Activated CD8-positive, alpha-beta memory T cell treated with anti-CD3 and anti-CD28 coated beads, Interleukin-2, amount 50 U/mL, for 1 hour (primary cell): ENCODE results near the gene GK2.

Experiments used
- DNase-seq: peaks from one replicate; pipeline ENCODE4 v3.0.0-alpha.2; 2020; ENCODE audit errors: extremely low read depth

The GK2 gene

DNA sequence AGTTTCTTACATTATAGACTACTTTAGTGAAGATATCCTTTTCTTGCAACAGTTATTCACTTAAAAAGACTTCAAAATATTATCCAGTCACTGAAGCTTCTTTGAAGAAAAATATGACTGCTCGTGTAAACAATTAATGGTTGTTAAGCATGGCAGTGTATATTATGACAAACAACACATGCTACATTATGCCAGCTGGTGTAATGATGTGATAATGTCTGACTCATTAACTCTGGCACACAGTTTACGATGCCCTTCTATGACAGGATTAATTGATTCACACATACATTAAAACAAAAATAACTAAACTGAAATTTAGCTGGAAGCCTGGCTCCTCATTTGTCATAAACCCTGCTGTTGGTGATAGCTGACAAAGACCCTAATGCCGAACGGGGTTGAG, 22.4 kb downstream of the GK2 start:
- DNase-seq, result no peak

DNA sequence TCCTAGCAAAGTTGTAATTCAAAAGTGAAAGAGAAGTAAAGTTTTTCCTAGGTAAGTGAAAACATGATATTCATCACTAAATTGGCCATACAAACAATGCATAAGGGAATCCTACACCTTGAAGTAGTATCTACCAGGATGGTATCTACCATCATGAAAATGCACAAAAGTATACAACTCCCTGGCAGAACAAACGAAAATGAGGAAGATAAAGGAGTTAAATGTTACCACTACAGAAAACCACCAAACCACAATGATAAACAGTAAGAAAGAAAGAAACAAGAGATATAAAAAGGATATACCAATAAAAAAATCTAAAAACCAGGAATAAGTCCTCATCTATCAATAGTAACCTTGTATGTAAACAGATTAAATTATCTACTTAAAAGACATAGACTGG, 26.9 kb downstream of the GK2 start:
- DNase-seq, result no peak

DNA sequence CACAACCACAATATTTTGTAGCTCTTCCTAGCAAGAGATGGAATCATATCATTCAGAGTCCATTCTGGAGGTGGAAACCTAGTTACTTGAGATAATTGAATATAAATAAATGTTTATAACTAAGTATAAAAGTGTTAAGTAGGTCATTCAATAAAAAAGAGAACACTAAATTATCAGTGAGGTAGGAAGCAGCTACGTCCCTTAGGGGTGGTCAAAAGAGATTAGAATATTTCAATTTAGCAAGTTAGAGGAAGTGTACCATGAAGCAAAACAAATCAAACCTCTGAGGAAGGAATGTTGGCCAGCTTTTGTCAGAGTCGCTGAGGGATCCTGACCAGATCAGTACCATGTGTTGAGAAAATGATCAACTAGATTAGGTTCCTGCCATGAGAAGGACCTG, 38.0 kb downstream of the GK2 start:
- no peak for DNase-seq

DNA sequence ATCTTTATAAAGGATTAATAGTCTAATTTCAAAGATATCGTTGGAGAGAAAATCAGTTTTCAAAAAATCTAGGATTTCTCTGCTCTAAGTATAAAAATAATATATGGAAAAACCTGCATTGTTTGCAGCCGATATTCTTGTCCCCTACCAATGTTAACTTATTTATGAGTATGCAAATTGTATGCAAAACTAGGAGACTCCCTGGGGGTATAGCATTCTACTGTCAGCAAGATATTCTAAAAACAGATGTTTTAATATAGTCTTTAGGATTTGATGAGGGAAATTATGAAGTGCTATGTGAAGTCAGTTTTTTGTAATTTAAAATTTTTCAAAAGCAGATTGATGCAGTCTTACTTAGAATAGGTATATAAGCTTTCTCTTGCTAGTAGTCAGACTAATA, 40.9 kb downstream of the GK2 start:
- DNase-seq, result no peak

DNA sequence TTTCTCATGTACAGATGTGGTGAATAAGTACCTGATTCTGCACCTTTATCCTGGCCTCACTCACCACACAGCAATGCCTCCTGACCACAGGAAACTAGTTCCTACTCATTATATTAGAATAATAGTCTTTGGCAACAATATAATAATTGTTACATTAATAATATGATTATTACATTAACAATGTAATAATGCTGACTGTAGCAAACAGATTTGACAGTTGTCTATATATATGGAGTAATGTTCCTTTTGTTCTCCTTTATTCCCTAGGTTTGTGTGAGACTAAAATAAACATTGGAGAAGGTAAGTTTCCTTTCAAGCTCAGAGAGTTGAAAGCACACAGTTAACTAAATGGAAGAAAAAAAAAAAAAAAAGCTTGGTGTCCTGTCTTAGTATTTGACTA, 41.6 kb downstream of the GK2 start:
- no peak for DNase-seq

DNA sequence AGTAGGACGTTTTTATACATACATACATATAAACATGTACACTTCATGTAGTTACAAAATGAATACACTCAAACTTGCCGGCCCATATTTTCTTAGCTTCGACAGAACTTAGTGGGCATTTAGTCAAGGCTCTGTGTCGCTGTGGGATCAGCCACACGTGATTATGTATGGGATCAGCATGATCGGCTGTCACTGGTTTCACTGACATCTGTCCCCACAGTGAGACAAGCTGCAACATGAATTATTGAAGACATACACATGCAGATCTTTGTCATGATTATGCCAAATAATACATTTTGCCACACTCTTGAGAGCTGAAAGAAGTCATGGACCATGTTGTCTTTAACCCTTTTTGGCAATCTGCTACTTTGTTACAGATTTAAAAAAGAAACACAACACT, 44.0 kb downstream of the GK2 start:
- no peak for DNase-seq

DNA sequence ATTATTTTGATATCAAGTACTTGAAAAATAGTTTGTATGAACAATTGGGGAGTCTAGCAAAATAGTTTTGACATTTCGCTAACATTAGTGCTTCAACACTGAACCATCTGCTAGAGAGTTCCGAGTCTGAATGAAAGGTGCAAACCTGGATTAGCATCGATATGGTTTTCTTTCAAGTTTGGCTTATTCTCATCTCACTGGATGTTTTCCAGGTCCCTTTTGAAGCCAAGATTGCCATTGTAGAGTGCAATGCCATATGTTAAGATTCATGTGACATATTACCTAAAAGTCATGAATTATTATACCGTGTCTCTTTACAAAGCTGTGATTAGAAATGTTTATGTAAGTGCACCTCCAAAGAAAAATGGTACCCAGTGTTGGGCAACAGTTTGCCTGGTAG, 45.4 kb downstream of the GK2 start:
- no peak for DNase-seq

DNA sequence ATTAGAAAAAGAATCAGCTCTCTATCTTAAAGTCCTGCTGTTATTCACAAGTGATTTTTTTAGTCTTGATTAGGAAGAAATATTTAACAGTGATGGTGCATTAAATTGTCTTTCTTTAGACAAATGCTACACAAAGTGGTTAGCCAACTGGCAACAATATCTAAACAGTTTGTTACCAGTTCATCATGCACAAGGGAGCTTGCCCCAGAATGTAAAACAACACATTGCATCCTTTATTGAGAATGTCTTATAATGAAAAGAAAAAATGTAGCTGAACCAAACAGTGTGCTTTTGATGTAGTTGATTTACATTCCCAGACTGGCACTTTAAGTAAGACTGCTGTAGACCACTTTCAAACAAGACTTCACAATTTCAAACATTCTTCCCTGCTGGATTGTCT, 48.0 kb downstream of the GK2 start:
- no peak for DNase-seq

DNA sequence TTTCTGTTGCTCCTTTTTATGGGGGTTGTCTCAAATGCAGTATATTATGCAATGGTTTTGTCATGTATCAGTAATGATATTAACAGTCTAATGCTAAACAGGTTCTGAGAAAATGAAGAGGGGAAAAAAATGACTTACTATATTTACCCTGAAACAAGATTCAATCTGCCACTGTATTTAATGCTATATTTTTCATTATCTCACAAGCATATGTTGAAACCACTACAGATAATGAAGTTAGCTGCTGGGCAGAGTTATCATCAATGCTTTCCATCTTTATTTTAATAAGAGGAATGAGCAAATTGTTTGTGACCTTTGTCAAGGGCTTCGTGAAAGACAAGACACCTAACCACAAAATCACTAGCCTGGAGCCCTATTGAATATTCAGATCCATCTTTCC, 49.6 kb downstream of the GK2 start:
- no peak for DNase-seq

DNA sequence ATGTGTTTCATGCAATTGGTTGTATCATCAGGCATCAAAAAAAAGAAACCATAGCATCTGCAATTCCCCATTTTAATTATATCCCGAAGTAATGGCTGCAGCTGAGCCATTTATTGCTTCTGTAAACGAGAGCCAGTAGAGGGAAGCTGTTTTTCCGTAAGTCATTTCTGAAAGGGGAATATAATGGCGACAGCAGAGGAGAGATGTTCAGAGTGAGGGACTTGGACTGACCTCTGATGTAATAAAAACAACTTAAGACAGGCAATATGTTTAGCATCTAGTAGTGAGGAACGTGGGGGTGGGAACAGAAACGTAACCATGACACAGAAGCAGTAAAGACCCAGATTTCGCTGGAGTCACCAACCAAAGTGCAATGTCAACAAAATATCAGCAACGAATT, 50.7 kb downstream of the GK2 start:
- DNase-seq, result no peak
